HG02759 (cell line): ENCODE results near the gene TMEM242.

Experiments
- ATAC-seq: cut with Tn5 transposase; IDR thresholded peaks from one replicate; pipeline ENCODE4 v1.9.1; 2021; ENCODE audit warnings: mild to moderate bottlenecking, moderate library complexity; ENCODE audit not compliant: unreplicated experiment

TMEM242 gene

DNA sequence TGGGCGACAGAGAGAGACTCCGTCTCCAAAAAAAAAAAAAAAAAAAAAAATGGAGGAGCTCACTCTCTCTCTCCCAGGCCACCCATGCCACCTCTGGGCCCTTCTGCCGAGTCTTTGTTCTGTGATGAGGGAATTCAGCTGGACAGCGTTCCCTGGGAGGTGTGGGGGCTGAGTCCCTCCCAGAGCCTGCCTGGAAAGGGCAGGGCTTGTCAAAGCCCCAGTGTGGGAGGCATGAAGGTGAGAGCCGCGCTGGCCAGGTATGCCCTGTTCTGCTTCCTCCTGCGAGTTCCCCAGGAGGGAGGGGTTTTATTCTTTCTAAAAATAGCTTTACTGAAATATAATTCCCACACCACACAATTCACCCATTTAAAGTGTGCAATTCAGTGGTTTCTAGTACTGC is 69.6 kb downstream of the TMEM242 start:
- ATAC-seq, result no peak

GRCh38 chr6:157253017-157253416 is 70.3 kb downstream of the TMEM242 start:
- ATAC-seq, result no peak

- no peak for ATAC-seq
These were observed 71.6 kb downstream of the TMEM242 start for GRCh38 chr6:157251586-157252247.

GRCh38 chr6:157249826-157250225 is 73.5 kb downstream of the TMEM242 start:
- ATAC-seq, result no peak

- ATAC-seq, result no peak
These were observed 75.1 kb downstream of the TMEM242 start for GRCh38 chr6:157248264-157248663.

GRCh38 chr6:157246771-157247484 is 76.4 kb downstream of the TMEM242 start:
- no peak for ATAC-seq

DNA sequence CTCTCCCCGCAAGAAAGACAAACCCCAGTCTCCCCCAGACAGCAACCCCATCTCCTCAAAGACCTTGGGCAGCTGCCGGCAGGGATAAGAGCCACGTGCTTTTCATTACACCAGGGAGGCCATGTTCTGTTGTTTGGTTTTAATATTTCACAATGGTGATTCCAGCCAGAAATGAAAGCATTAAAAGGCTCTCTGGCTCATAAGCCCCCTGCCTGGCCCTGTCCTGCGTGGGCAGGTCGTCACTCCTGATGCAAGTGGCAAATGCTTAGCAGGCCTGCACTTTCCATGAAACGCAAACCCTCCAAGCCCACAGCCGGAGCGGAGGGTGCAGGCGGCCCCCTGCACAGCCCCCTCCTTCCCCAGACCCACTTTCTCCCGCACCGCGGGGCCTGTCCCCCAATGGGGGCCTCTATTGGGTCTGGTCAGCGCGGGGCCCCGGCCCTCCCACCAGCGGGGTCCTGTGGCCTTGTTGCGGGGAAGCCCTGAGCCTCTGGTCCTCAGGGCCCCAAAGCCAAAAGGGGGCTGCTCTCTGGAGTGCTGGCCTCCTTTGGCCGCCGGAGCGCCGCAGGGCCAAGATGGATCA is 77.2 kb downstream of the TMEM242 start:
- ATAC-seq, result no peak

DNA sequence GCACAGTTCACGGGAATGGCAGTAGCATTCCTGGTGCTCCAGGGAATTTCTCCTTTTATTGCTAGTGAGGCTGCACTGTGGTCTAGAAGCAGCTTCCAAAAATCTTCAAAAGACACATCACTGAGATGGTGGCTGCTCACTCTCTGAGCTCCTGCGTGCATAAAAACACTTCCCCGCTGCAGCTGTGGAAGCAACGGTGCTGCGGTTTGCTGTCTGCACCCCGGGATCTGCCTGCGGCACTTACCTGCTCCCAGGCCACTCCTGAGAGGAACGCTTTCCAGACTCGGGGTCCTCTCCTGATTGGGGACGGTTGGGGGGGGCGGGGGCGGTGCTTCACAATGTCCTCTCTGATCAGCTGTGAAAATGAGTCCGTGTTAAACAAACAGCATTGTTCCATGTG is 77.9 kb downstream of the TMEM242 start:
- no peak for ATAC-seq

DNA sequence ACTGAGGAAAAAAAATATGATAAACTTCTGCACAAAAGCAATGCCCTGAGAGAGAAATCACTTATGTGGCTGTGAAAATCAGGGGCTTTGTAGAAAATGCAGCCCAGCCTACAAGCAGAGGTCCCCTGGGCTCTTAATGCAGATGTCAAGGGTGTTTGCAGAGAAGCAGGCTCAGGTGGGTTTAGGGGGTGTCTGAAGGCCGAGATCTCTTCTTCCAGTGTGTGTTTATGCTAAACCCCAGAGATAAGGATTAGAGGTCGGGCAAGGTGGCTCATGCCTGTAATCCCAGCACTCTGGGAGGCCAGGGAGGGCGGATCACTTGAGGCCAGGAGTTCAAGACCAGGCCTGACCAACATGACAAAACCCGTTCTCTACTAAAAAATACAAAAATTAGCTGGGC is 78.5 kb downstream of the TMEM242 start:
- no peak for ATAC-seq

- no peak for ATAC-seq
These were observed 79.1 kb downstream of the TMEM242 start for GRCh38 chr6:157244175-157244574.

- no peak for ATAC-seq
These were observed 80.5 kb downstream of the TMEM242 start for GRCh38 chr6:157242791-157243190.

- no peak for ATAC-seq
These were observed 82.4 kb downstream of the TMEM242 start for GRCh38 chr6:157240960-157241311.

DNA sequence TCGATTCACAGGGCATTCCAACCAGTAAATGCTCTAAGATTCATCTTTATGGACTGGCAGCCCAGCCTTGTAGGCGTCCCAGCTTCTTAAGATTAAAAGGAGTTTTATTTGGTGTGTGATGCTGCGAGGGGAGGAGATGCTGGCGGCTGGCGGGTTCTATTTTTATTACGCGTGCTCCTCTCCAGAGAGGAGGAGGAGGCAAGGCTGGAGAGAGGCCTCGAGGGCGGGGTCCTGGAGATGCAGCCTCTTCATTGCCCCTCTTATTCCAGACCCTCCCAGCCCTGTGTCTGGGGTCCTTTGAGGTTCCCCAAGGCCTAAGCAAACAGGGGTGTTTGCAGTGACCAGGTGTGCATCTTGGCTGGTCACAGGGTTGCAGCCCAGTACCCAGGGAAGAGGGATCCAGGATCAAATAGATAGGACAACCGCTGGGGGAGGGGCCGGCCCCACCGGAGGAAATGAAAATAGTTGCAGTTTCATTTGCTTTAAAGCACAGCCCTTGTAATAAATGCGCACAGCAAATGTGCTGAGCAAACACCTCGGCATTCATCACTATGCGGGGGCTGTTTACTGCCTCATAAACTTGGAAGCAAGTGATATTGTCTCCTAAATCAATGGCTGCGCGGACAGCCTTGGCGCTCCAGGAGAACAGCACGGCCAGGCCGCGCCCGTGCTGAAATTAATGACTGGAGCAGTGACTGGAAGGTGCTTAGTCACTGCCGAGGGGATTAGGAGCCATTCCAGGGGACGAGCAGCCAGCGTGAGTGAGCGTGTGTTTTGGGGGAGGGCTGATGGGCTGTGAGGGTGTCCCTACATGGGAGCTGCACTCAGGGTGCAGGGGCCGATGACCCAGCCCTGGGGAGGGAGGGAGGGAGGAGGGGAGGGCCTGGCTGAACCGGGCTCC is 83.0 kb downstream of the TMEM242 start:
- no peak for ATAC-seq

GRCh38 chr6:157239671-157240058 is 83.7 kb downstream of the TMEM242 start:
- ATAC-seq, result no peak
